ENCODE results near the gene BAG5.

GRCh38 chr14:103607822-103608221, 45.4 kb upstream of the BAG5 start:
- TF ChIP-seq FOXM1 (IDR thresholded peaks at IDR 0.05; ENCODE audit: borderline replicate concordance): no peak
- no peak for TF ChIP-seq CTBP1 (IDR thresholded peaks at IDR 0.05; ENCODE audit: borderline replicate concordance)
- TF ChIP-seq PKNOX1 (IDR thresholded peaks at IDR 0.05): no peak
- no peak for TF ChIP-seq ZNF384 (IDR thresholded peaks at IDR 0.05)
- TF ChIP-seq ELF4 (IDR thresholded peaks at IDR 0.05): no peak
- TF ChIP-seq TARDBP (IDR thresholded peaks at IDR 0.05): no peak
- TF ChIP-seq SUZ12 (IDR thresholded peaks at IDR 0.05): no peak
